Muscle of back (tissue), 11 donors: ENCODE results near the gene WDR45B. TPM values are rescaled to one million over a fixed set of nuclear protein-coding genes. Genes with fewer than 3 reads are reported as not detected.

Experiments
- DNase-seq, 3 donors: peaks; one replicate each; pipeline versions ENCODE4 v3.0.0 to v3.0.0-alpha.2; 2013
- polyA plus RNA-seq, 10 donors: library from polyadenylated mRNA; unstranded; fragments of 120-200 nt; gene quantifications; one replicate each; pipeline ENCODE4 v1.2.1, GENCODE V29; 2013; ENCODE audit not compliant: insufficient read length in 10 of 10

WDR45B gene
- polyA plus RNA-seq, 10 donors = 51.5 to 71.7 (median 58.3) TPM

GRCh38 chr17:82679586-82680465 lies 31.6 kb upstream of the WDR45B start:
- DNase-seq = no peak

GRCh38 chr17:82678265-82678891 lies 30.1 kb upstream of the WDR45B start:
- DNase-seq = no peak

- no peak for DNase-seq
These were observed 29.2 kb upstream of the WDR45B start for GRCh38 chr17:82677353-82677925.

GRCh38 chr17:82675476-82676245 lies 27.4 kb upstream of the WDR45B start:
- DNase-seq = no peak

- DNase-seq = no peak
These were observed 26.6 kb upstream of the WDR45B start for GRCh38 chr17:82674656-82675475.

GRCh38 chr17:82670661-82671450 lies 22.6 kb upstream of the WDR45B start:
- DNase-seq = no peak

- peak in 2 of 3 donors; percentile 47 to 72 for DNase-seq
These were observed 20.4 kb upstream of the WDR45B start for GRCh38 chr17:82668631-82669099.

- no peak for DNase-seq
These were observed 19.9 kb upstream of the WDR45B start for GRCh38 chr17:82668024-82668630.

GRCh38 chr17:82667668-82668000 lies 19.4 kb upstream of the WDR45B start:
- DNase-seq = no peak

- DNase-seq = no peak
These were observed 18.9 kb upstream of the WDR45B start for GRCh38 chr17:82666931-82667667.

- DNase-seq = no peak
These were observed 17.6 kb upstream of the WDR45B start for GRCh38 chr17:82665891-82666290.

- no peak for DNase-seq
These were observed 17.0 kb upstream of the WDR45B start for GRCh38 chr17:82665217-82665616.

- DNase-seq = no peak
These were observed 16.5 kb upstream of the WDR45B start for GRCh38 chr17:82664701-82665182.

GRCh38 chr17:82664276-82664575 lies 16.0 kb upstream of the WDR45B start:
- DNase-seq = no peak

GRCh38 chr17:82663381-82664275 lies 15.4 kb upstream of the WDR45B start:
- DNase-seq = no peak

GRCh38 chr17:82662711-82663261 lies 14.5 kb upstream of the WDR45B start:
- no peak for DNase-seq
